ENCODE data around the gene OSTF1.

- TF ChIP-seq, protein P1, sequence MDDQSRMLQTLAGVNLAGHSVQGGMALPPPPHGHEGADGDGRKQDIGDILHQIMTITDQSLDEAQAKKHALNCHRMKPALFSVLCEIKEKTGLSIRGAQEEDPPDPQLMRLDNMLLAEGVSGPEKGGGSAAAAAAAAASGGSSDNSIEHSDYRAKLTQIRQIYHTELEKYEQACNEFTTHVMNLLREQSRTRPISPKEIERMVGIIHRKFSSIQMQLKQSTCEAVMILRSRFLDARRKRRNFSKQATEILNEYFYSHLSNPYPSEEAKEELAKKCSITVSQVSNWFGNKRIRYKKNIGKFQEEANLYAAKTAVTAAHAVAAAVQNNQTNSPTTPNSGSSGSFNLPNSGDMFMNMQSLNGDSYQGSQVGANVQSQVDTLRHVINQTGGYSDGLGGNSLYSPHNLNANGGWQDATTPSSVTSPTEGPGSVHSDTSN (IDR thresholded peaks at IDR 0.05; ENCODE audit: insufficient replicate concordance, low read depth, low read length) = no peak
- TF ChIP-seq RCOR1 (conservative IDR thresholded peaks at IDR 0.05; ENCODE audit: low read depth, low read length) (no peak), NFIC (IDR thresholded peaks at IDR 0.05; ENCODE audit: low read depth, low read length) (peak; percentile 63; the same call in 1 of the 2 replicates), SREBF1 (IDR thresholded peaks at IDR 0.05; ENCODE audit: low read length) (no peak), CBX3 (IDR thresholded peaks at IDR 0.05; ENCODE audit: borderline replicate concordance, low read depth) (no peak), CREB1 (IDR thresholded peaks at IDR 0.05; ENCODE audit: low read depth) (0 out of 2 replicates have a peak, but pooled peaks have one; percentile 16)
- TF ChIP-seq, protein P2, sequence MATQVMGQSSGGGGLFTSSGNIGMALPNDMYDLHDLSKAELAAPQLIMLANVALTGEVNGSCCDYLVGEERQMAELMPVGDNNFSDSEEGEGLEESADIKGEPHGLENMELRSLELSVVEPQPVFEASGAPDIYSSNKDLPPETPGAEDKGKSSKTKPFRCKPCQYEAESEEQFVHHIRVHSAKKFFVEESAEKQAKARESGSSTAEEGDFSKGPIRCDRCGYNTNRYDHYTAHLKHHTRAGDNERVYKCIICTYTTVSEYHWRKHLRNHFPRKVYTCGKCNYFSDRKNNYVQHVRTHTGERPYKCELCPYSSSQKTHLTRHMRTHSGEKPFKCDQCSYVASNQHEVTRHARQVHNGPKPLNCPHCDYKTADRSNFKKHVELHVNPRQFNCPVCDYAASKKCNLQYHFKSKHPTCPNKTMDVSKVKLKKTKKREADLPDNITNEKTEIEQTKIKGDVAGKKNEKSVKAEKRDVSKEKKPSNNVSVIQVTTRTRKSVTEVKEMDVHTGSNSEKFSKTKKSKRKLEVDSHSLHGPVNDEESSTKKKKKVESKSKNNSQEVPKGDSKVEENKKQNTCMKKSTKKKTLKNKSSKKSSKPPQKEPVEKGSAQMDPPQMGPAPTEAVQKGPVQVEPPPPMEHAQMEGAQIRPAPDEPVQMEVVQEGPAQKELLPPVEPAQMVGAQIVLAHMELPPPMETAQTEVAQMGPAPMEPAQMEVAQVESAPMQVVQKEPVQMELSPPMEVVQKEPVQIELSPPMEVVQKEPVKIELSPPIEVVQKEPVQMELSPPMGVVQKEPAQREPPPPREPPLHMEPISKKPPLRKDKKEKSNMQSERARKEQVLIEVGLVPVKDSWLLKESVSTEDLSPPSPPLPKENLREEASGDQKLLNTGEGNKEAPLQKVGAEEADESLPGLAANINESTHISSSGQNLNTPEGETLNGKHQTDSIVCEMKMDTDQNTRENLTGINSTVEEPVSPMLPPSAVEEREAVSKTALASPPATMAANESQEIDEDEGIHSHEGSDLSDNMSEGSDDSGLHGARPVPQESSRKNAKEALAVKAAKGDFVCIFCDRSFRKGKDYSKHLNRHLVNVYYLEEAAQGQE (IDR thresholded peaks at IDR 0.05; ENCODE audit: low read depth, low read length) = no peak
- TF ChIP-seq, protein P3, sequence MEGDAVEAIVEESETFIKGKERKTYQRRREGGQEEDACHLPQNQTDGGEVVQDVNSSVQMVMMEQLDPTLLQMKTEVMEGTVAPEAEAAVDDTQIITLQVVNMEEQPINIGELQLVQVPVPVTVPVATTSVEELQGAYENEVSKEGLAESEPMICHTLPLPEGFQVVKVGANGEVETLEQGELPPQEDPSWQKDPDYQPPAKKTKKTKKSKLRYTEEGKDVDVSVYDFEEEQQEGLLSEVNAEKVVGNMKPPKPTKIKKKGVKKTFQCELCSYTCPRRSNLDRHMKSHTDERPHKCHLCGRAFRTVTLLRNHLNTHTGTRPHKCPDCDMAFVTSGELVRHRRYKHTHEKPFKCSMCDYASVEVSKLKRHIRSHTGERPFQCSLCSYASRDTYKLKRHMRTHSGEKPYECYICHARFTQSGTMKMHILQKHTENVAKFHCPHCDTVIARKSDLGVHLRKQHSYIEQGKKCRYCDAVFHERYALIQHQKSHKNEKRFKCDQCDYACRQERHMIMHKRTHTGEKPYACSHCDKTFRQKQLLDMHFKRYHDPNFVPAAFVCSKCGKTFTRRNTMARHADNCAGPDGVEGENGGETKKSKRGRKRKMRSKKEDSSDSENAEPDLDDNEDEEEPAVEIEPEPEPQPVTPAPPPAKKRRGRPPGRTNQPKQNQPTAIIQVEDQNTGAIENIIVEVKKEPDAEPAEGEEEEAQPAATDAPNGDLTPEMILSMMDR (IDR thresholded peaks at IDR 0.05 in 2 of 3, conservative IDR thresholded peaks at IDR 0.05 in 1 of 3; ENCODE audit: control insufficient read depth in 2 of 3, extremely low read depth in 1 of 3, insufficient read depth in 1 of 3, low read depth in 3 of 3, low read length in 3 of 3) = 0 out of 6 replicates have a peak, but pooled peaks of 1 of the 3 experiments have one; percentile 0
Measured at GRCh38 chr9:75087289-75087823, 958 bp upstream of the OSTF1 start.

Data from GM12878 (cell line).